ENCODE measurements around the gene C3orf80.
"Not testable (repeated sequence)": the region's sequence is repeated elsewhere in the genome, so short reads cannot be mapped to it uniquely, and the experiment has no call there.

C3orf80 gene

GRCh38 chr3:160213191-160213590 lies 12.0 kb upstream of the C3orf80 start:
- no peak for DNase-seq (ENCODE audit: low read depth)

GRCh38 chr3:160217675-160218074 lies 7.5 kb upstream of the C3orf80 start:
- DNase-seq (ENCODE audit: low read depth) = no peak

GRCh38 chr3:160218136-160218535 lies 7.1 kb upstream of the C3orf80 start:
- no peak for DNase-seq (ENCODE audit: low read depth)

GRCh38 chr3:160220038-160220437 lies 5.2 kb upstream of the C3orf80 start:
- DNase-seq (ENCODE audit: low read depth) = no peak

- DNase-seq (ENCODE audit: low read depth) = no peak
Observed at GRCh38 chr3:160221019-160221418, 4.2 kb upstream of the C3orf80 start.

GRCh38 chr3:160224256-160224655 lies 966 bp upstream of the C3orf80 start:
- no peak for DNase-seq (ENCODE audit: low read depth)

DNA sequence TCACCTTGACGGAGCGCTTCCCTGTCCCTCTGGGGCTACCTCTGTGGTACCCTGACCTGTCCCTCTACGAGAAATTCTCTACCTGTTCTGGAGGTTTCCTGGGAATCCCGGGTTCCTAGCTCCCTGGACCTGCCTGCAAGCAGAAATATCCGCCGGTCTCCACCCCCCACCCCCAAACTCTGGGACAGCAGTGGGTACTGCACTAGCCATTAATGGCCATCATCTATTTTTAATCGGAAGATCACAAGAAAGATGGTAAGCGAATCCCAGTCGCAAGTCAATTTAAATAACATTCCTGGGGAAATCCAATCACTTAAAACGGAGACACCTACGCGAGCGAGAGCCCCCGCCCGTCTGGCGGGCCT lies 429 bp upstream of the C3orf80 start:
- DNase-seq (ENCODE audit: low read depth) = no peak

DNA sequence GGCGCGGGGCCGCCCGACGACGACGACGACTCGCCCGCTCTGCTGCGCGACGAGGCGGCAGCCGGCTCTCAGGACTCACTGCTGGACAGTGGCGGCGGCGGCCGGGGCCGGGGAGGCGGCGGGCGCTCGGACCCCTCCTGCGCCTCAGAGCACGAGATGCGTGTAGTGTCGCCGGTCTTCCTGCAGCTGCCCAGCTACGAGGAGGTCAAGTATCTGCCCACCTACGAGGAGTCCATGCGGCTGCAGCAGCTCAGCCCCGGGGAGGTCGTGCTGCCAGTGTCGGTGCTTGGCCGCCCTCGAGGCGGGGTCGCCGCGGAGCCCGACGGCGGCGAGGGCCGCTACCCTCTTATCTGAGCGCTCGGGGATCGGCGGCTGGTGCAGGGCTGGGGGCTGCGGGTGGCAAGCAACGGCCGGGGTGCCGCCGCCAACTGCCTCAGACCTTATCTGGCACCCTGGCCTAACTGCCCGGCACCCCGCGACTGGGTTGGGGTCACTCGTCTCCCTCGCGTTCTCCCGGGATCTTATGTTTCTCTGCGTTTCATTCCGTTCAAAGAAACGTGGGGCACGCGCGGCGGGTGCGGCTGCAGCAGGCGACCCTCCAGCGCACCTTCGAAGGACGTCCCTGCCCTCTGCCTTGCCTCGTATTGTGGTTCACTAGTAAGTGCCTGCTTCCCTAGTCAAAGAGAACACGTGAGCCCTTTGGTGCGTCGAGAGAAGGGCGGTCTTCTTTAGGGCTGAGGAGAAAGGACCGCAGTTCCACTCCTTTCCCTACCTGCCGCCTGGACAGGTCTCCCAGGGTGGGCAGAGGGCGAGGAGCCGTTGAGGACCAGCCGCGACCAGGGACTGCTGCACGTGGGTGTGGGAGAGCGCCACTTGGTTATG lies 1.0 kb downstream of the C3orf80 start:
- DNase-seq (ENCODE audit: low read depth) = no peak

DNA sequence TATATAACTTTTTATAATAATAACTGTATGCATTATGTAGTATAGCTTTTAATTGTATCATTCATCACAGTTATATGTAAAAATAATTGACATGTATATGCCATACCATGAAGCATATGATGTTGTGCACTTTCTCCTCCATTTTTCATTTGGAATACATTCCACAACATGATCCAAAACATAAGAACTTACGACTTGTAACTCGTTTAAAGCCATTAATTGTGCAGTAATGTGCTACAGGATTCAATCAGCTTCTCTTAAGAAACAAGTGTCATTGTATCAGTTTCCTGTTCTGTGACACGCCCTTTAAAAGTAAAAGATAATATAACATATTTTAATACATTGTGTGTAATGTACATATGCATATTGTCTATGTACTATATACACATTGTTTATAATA lies 2.2 kb downstream of the C3orf80 start:
- no peak for DNase-seq (ENCODE audit: low read depth)

- DNase-seq (ENCODE audit: low read depth) = no peak
Observed at GRCh38 chr3:160232014-160232413, 6.8 kb downstream of the C3orf80 start.

GRCh38 chr3:160240719-160241118 lies 15.5 kb downstream of the C3orf80 start:
- not testable (repeated sequence) for DNase-seq (ENCODE audit: low read depth)

DNA sequence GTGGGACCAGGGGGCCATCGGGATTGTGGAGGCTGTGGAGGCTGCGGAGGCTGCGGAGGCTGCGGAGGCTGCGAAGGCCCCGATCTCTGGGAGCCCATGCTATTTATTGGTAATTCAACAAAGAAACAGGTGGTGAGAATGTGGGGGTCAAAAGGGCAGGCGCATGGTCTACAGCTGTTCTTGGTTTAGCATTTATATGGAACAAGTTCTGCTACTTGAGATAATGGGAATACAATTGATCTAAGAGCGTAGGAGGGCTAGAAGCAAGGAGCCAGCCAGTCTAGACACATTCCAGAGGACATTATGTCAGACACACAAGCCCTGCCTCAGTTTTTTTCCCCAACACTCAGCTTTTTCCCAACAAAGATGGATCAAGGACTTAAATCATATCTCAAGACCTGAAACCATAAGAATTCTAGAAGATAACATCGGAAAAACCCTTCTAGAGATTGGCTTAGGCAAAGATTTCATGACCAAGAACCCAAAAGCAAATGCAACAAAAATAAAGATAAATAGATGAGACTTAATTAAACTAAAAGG lies 20.1 kb downstream of the C3orf80 start:
- DNase-seq (ENCODE audit: low read depth) = no peak

DNA sequence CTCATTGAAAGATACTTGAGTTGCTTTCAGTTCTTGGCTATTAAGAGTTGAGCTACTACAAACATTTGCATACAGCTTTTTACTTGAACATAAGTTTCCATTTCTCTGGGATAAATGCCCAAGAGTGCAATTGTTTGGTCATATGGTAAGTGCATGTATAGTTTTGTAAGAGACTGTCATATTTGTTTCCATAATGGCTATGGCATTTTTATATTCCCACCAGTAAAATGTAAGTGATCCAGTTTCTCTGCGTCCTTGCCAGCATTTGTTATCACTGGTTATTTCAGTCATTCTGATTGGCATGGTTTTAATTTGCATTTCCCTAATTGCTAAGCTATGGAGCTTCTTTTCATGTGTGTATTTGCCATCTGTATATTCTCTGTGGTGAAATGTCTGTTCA lies 22.5 kb downstream of the C3orf80 start:
- no peak for DNase-seq (ENCODE audit: low read depth)

GRCh38 chr3:160253298-160253697 lies 28.1 kb downstream of the C3orf80 start:
- DNase-seq (ENCODE audit: low read depth) = no peak

- no peak for DNase-seq (ENCODE audit: low read depth)
Observed at GRCh38 chr3:160257606-160258005, 32.4 kb downstream of the C3orf80 start.

DNA sequence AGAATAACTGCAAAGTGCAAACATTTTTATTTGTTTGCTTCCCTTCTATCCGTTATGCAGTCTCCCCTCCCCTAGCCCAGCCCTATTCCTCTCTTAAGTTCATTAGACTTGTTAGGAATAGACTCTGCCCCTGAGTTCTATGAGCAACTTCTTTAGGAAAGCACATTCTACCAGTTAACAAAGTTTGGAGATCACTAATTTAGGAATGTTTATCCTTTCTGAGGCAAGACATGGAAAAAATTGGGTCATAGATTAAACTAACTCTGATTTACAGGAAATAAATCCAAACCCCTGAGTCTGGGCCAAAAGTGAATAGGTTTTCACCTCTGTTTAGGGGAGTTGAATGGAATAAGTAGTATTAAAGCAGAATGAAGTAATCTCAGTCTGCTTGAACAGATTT lies 34.4 kb downstream of the C3orf80 start:
- DNase-seq (ENCODE audit: low read depth) = no peak

DNA sequence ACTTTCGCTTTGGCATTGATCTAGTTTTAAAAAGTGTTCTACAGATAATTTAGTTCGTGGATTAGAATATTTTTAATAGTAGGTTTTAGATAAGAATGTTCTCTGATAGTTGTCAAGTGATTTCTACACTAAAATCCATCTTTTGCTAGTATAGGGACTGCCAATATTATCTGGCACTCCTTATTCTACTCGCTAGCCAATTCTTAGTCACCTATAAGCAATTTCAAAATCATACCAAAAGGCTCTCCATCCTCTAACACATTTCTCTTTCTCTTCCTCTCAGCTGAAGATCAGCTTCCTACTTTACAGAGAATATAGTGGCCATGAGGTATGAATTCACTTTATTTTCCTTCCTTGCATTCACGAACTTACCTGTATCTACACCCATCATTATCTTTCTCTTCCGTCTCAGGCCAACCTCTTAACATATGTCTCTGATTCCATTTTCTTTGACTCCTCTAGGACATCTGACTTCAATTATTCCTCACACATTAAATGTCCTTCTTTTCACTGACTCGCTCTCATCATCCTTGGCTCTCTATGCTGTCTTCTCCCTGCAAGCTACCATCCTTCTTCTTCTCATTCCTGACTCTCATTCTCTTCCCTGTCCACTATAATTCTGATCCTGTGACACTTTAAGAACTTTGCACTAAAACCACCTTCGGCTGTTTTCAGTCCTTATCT lies 35.5 kb downstream of the C3orf80 start:
- DNase-seq (ENCODE audit: low read depth) = no peak

GRCh38 chr3:160265088-160265487 lies 39.9 kb downstream of the C3orf80 start:
- no peak for DNase-seq (ENCODE audit: low read depth)
